H9 (cell line): ENCODE results near the gene CCR4. TPM values are rescaled to one million over a fixed set of nuclear protein-coding genes. Genes with fewer than 3 reads are reported as not detected.

Experiments
- DNase-seq: peaks from one replicate; pipeline ENCODE4 v3.0.0-alpha.2; 2017
- H2AFZ ChIP-seq: one replicate; pipeline ENCODE4 v1.6.1; 2013; ENCODE audit warnings: mild to moderate bottlenecking, low read length, control low read depth, moderate library complexity
- H2AK5ac ChIP-seq: 2 replicates; pipeline ENCODE4 v1.6.1; 2013; ENCODE audit warnings: low read length, control low read depth, mixed read lengths; ENCODE audit not compliant: insufficient read length
- H2BK120ac ChIP-seq: one replicate; pipeline ENCODE4 v1.6.1; 2013; ENCODE audit warnings: low read depth, mild to moderate bottlenecking, low read length, control low read depth, inconsistent platforms; ENCODE audit not compliant: poor library complexity, severe bottlenecking
- H2BK12ac ChIP-seq: 2 replicates; pipeline ENCODE4 v1.6.1; 2013; ENCODE audit warnings: low read length, control low read depth, mixed read lengths, low read depth; ENCODE audit not compliant: insufficient read length
- H2BK15ac ChIP-seq: 2 replicates; pipeline ENCODE4 v1.6.1; 2013; ENCODE audit warnings: low read depth, low read length, control low read depth
- H2BK20ac ChIP-seq: one replicate; pipeline ENCODE4 v1.6.1; 2013; ENCODE audit warnings: low read depth, mild to moderate bottlenecking, low read length, control low read depth, inconsistent platforms; ENCODE audit not compliant: poor library complexity, severe bottlenecking
- H2BK5ac ChIP-seq: 2 replicates; pipeline ENCODE4 v1.6.1; 2013; ENCODE audit warnings: low read length, control low read depth, mixed read lengths; ENCODE audit not compliant: insufficient read length
- H3K14ac ChIP-seq: 2 replicates; pipeline ENCODE4 v1.6.1; 2013; ENCODE audit warnings: low read length, control low read depth; ENCODE audit not compliant: insufficient read depth
- H3K18ac ChIP-seq: 2 replicates; pipeline ENCODE4 v1.6.1; 2013; ENCODE audit warnings: low read depth, mild to moderate bottlenecking, mixed read lengths, low read length, control low read depth; ENCODE audit not compliant: insufficient read length
- H3K23ac ChIP-seq: 2 replicates; pipeline ENCODE4 v1.6.1; 2013; ENCODE audit warnings: low read length, control low read depth, mixed read lengths, low read depth; ENCODE audit not compliant: insufficient read length
- H3K23me2 ChIP-seq: 2 replicates; pipeline ENCODE4 v1.6.1; 2013; ENCODE audit warnings: low read depth, mild to moderate bottlenecking, mixed read lengths, low read length, control low read depth; ENCODE audit not compliant: insufficient read length, poor library complexity, severe bottlenecking
- H3K27ac ChIP-seq: 2 replicates; pipeline ENCODE4 v1.5.1; 2013; ENCODE audit warnings: low read length, control low read depth, mixed read lengths, low read depth; ENCODE audit not compliant: insufficient read length
- H3K27me3 ChIP-seq: 2 replicates; pipeline ENCODE4 v1.6.1; 2013; ENCODE audit warnings: low read length, control low read depth, inconsistent platforms; ENCODE audit not compliant: insufficient read depth
- H3K4ac ChIP-seq: 2 replicates; pipeline ENCODE4 v1.6.1; 2013; ENCODE audit warnings: low read depth, mild to moderate bottlenecking, control low read depth, inconsistent platforms, low read length, moderate library complexity
- H3K4me1 ChIP-seq: 2 replicates; pipeline ENCODE4 v1.6.1; 2013; ENCODE audit warnings: low read length, control low read depth, inconsistent platforms; ENCODE audit not compliant: insufficient read depth
- H3K4me2 ChIP-seq: 2 replicates; pipeline ENCODE4 v1.6.1; 2013; ENCODE audit warnings: low read length, control low read depth, mixed read lengths; ENCODE audit not compliant: insufficient read length, insufficient read depth
- H3K56ac ChIP-seq: 2 replicates; pipeline ENCODE4 v1.6.1; 2013; ENCODE audit warnings: low read depth, mild to moderate bottlenecking, mixed read lengths, low read length, control low read depth; ENCODE audit not compliant: insufficient read length
- H3K79me1 ChIP-seq: 2 replicates; pipeline ENCODE4 v1.6.1; 2013; ENCODE audit warnings: low read depth, mild to moderate bottlenecking, moderate library complexity, low read length, control low read depth, inconsistent platforms; ENCODE audit not compliant: insufficient read depth, poor library complexity, severe bottlenecking
- H3K79me2 ChIP-seq: 2 replicates; pipeline ENCODE4 v1.6.1; 2013; ENCODE audit warnings: low read length, control low read depth, inconsistent platforms; ENCODE audit not compliant: insufficient read depth
- H3K9ac ChIP-seq: 2 replicates; pipeline ENCODE4 v1.6.1; 2013; ENCODE audit warnings: low read length, control low read depth, mixed read lengths; ENCODE audit not compliant: insufficient read length; ENCODE audit errors: extremely low read depth
- H3K9me3 ChIP-seq: one replicate; pipeline ENCODE4 v1.6.1; 2013; ENCODE audit warnings: low read depth, low read length, inconsistent platforms; ENCODE audit not compliant: control insufficient read depth
- H3T11ph ChIP-seq: one replicate; pipeline ENCODE4 v1.6.1; 2013; ENCODE audit warnings: mild to moderate bottlenecking, low read length, control low read depth, inconsistent platforms
- H4K20me1 ChIP-seq: one replicate; pipeline ENCODE4 v1.6.1; 2013; ENCODE audit not compliant: control insufficient read depth, insufficient read length, insufficient read depth
- H4K5ac ChIP-seq: 2 replicates; pipeline ENCODE4 v1.6.1; 2013; ENCODE audit warnings: low read depth, mild to moderate bottlenecking, mixed read lengths, low read length, control low read depth; ENCODE audit not compliant: insufficient read length
- H4K8ac ChIP-seq: replicated peaks from 2 replicates; pipeline ENCODE4 v1.6.1; 2013; ENCODE audit warnings: low read length, control low read depth, mixed read lengths, low read depth; ENCODE audit not compliant: insufficient read length
- H4K91ac ChIP-seq: 2 replicates; pipeline ENCODE4 v1.6.1; 2013; ENCODE audit warnings: low read depth, mild to moderate bottlenecking, moderate library complexity, mixed read lengths, low read length, control low read depth; ENCODE audit not compliant: insufficient read length
- H3K27ac Mint-ChIP-seq, 3 experiments: 2 replicates in 2 of 3; 3 replicates in 1 of 3; pipeline ENCODE4 v1.8.0; 2020 to 2021; ENCODE audit warnings: mixed read lengths in 3 of 3, mild to moderate bottlenecking in 1 of 3, moderate library complexity in 1 of 3
- H3K27me3 Mint-ChIP-seq: 2 replicates; pipeline ENCODE4 v1.8.0; 2021; ENCODE audit warnings: low read depth, mild to moderate bottlenecking, moderate library complexity, mixed read lengths
- H3K36me3 Mint-ChIP-seq, 3 experiments: 2 replicates in 2 of 3; 3 replicates in 1 of 3; pipeline ENCODE4 v1.8.0; 2020 to 2021; ENCODE audit warnings: low read depth in 3 of 3, mixed read lengths in 3 of 3; ENCODE audit not compliant: insufficient read depth in 1 of 3
- H3K4me1 Mint-ChIP-seq, 2 experiments: 2 replicates each; pipeline ENCODE4 v1.8.0; 2020; ENCODE audit warnings: mixed read lengths in 2 of 2
- H3K4me3 Mint-ChIP-seq, 2 experiments: 2 replicates in 1 of 2; 3 replicates in 1 of 2; pipeline ENCODE4 v1.8.0; 2020 to 2021; ENCODE audit warnings: mild to moderate bottlenecking in 2 of 2, mixed read lengths in 2 of 2, moderate library complexity in 1 of 2
- H3K9me3 Mint-ChIP-seq, 2 experiments: 2 replicates in 1 of 2; 3 replicates in 1 of 2; pipeline ENCODE4 v1.8.0; 2020; ENCODE audit warnings: mild to moderate bottlenecking in 2 of 2, mixed read lengths in 2 of 2, moderate library complexity in 1 of 2
- CTCF ChIP-seq: fragments of 200-600 bp; sonication (generic); conservative IDR thresholded peaks from 3 replicates; pipeline ENCODE4 v1.8.0; 2021; ENCODE audit warnings: antibody characterized with exemption, mild to moderate bottlenecking
- WGBS: extraction: QIAGEN DNeasy Blood & Tissue Kit; methylation state at CpG from one replicate; pipeline ENCODE4 v1.1.7; 2013; ENCODE audit warnings: missing lambda C conversion rate, low lambda C conversion rate, mixed read lengths; ENCODE audit not compliant: insufficient read length; ENCODE audit errors: extremely low coverage; 5-methylcytosine and 5-hydroxymethylcytosine counted together
- total RNA-seq: library from RNA; stranded (reverse); gene quantifications from 2 replicates; pipeline ENCODE4 v1.2.1, GENCODE V29; 2021

Gene CCR4
- total RNA-seq, 1 experiment from 2014 or later = 0.07 TPM

- Histone ChIP-seq H2BK120ac (no peak overlapping the region), H3K4me2 (no peak overlapping the region), H4K20me1 (no peaks in the 10 kb centered on the region), H4K5ac (no peak overlapping the region), H3K79me1 (no peaks in the 10 kb centered on the region), H2BK20ac (no peak overlapping the region), H2BK12ac (no peak overlapping the region), H3K4ac (no peak overlapping the region), H3K23ac (no peak overlapping the region), H3K9ac (no peak overlapping the region), H2BK15ac (no peak overlapping the region), H3T11ph (no peak overlapping the region), H3K23me2 (no peaks in the 10 kb centered on the region), H2AK5ac (no peak overlapping the region), H4K91ac (no peak overlapping the region), H2AFZ (no peak overlapping the region), H3K18ac (no peak overlapping the region), H3K4me1 (0 out of 2 replicates have a peak, but pooled peaks cover 2% of the 10 kb centered on the region), H3K79me2 (no peaks in the 10 kb centered on the region), H3K27ac (no peak overlapping the region), H3K56ac (no peak overlapping the region), H2BK5ac (no peak overlapping the region), H3K27me3 (no peaks in the 10 kb centered on the region), H3K9me3 (no peaks in the 10 kb centered on the region), H4K8ac (no peak overlapping the region), H3K14ac (peak overlapping the region; percentile 42; the same call in 1 of the 2 replicates)
- Mint-ChIP-seq H3K36me3 (no peaks in the 10 kb centered on the region; a peak in 1 of 7 replicates), H3K4me3 (no peak overlapping the region), H3K27me3 (peaks cover 2% of the 10 kb centered on the region; the same call in 1 of the 2 replicates), H3K4me1 (peaks cover 6 to 7% of the 10 kb centered on the region in 2 experiments), H3K9me3 (peaks cover 0 to 6% of the 10 kb centered on the region in 2 experiments; a peak in 2 of 5 replicates), H3K27ac (no peak overlapping the region)
- no peak for TF ChIP-seq CTCF
- peak; percentile 57 for DNase-seq
- no CpG with 5 or more reads among the region's 3 CpGs for WGBS
These were observed 7.9 kb downstream of the CCR4 start for GRCh38 chr3:32959371-32959770.
